ENCODE data around the gene PRDX1.
"Not testable (repeated sequence)": the region's sequence is repeated elsewhere in the genome, so short reads cannot be mapped to it uniquely, and the experiment has no call there.

The PRDX1 gene

GRCh38 chr1:45473302-45473701 is 48.4 kb downstream of the PRDX1 start:
- Histone ChIP-seq H3K9ac (ENCODE audit: low read depth, low read length) (no peak overlapping the region), H3K36me3 (ENCODE audit: control insufficient read depth, insufficient read depth, low read length) (no peaks in the 10 kb centered on the region), H3K9me3 (ENCODE audit: control insufficient read depth, insufficient read depth, low read length) (no peaks in the 10 kb centered on the region), H3K4me3 (ENCODE audit: low read depth, low read length) (no peak overlapping the region), H3K27me3 (ENCODE audit: control insufficient read depth, insufficient read depth, low read length) (no peaks in the 10 kb centered on the region), H3K4me1 (ENCODE audit: control insufficient read depth, insufficient read depth, low read length) (no peaks in the 10 kb centered on the region)

DNA sequence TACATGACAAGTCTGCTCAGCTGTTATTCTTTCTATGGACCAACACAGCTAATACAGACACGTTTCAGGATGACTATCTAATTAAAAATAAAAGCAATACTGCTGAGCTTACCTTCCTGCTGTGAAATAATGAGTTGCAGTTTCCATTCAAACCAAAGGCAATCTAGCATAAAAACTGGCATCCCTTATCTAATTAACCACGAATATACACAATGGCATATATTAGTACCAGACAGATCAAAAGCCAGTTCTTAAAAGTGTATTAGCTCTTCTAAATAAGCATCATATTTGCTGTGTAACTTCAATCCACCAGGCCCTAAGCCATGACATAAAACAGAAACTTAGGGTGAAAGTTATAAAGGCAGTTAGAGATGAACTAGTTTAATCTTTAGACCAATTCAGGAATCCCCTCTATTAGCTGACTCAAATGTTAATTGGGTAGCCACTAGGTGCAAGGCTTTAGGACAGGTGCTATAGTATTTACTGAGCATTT is 51.3 kb downstream of the PRDX1 start:
- no peak overlapping the region for H3K9ac ChIP-seq (ENCODE audit: low read depth, low read length)
- H3K36me3 ChIP-seq (ENCODE audit: control insufficient read depth, insufficient read depth, low read length): no peaks in the 10 kb centered on the region
- H3K4me3 ChIP-seq (ENCODE audit: low read depth, low read length): no peak overlapping the region
- H3K4me1 ChIP-seq (ENCODE audit: control insufficient read depth, insufficient read depth, low read length): no peaks in the 10 kb centered on the region
- no peaks in the 10 kb centered on the region for H3K27me3 ChIP-seq (ENCODE audit: control insufficient read depth, insufficient read depth, low read length)
- H3K9me3 ChIP-seq (ENCODE audit: control insufficient read depth, insufficient read depth, low read length): no peaks in the 10 kb centered on the region

DNA sequence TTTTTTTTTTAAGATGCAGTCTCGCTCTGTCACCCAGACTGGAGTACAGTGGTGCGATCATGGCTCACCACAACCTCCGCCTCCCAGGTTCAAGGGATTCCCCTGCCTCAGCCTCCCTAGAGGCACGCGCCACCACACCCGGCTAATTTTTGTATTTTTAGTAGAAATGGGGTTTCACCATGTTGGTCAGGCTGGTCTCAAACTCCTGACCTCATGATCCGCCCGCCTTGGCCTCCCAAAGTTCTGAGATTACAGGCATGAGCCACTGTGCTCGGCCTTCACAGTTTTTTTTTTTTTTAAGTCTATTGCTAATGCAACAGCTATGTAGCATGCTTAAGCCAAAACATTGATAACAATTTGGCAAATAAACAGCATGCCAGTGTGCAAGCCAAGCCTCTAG is 54.3 kb downstream of the PRDX1 start:
- not testable (repeated sequence) for H3K9me3 ChIP-seq (ENCODE audit: control insufficient read depth, insufficient read depth, low read length); H3K27me3 ChIP-seq (ENCODE audit: control insufficient read depth, insufficient read depth, low read length); H3K9ac ChIP-seq (ENCODE audit: low read depth, low read length); H3K36me3 ChIP-seq (ENCODE audit: control insufficient read depth, insufficient read depth, low read length); H3K4me3 ChIP-seq (ENCODE audit: low read depth, low read length); H3K4me1 ChIP-seq (ENCODE audit: control insufficient read depth, insufficient read depth, low read length)

- H3K9ac ChIP-seq (ENCODE audit: low read depth, low read length): no peak overlapping the region
- no peak overlapping the region for H3K4me3 ChIP-seq (ENCODE audit: low read depth, low read length)
Observed at GRCh38 chr1:45465277-45465676, 56.4 kb downstream of the PRDX1 start.

More at GRCh38 chr1:45465277-45465676, 56.4 kb downstream of the PRDX1 start:
- Histone ChIP-seq H3K36me3 (ENCODE audit: control insufficient read depth, insufficient read depth, low read length) (no peaks in the 10 kb centered on the region), H3K9me3 (ENCODE audit: control insufficient read depth, insufficient read depth, low read length) (no peaks in the 10 kb centered on the region), H3K27me3 (ENCODE audit: control insufficient read depth, insufficient read depth, low read length) (no peaks in the 10 kb centered on the region), H3K4me1 (ENCODE audit: control insufficient read depth, insufficient read depth, low read length) (no peaks in the 10 kb centered on the region)

All from iPS-15b (cell line).